GM12865 (cell line): Measurements from ENCODE around the gene COPE.
"Not testable (repeated sequence)": the region's sequence is repeated elsewhere in the genome, so short reads cannot be mapped to it uniquely, and the experiment has no call there.

Source experiments
- DNase-seq: peaks from one replicate; pipeline ENCODE4 v3.0.0; 2010; ENCODE audit warnings: low read depth
- H3K4me3 ChIP-seq: 2 replicates; pipeline ENCODE4 v1.5.1; 2011; ENCODE audit warnings: mild to moderate bottlenecking, low read depth, low read length, control low read depth
- TF ChIP-seq, protein P1 (sequence below): IDR thresholded peaks from 2 replicates; pipeline ENCODE4 v1.5.1; 2011; ENCODE audit warnings: low read length, control low read depth, low read depth, inconsistent platforms; ENCODE audit not compliant: insufficient read depth; ENCODE audit errors: missing control alignments

The COPE gene

DNA sequence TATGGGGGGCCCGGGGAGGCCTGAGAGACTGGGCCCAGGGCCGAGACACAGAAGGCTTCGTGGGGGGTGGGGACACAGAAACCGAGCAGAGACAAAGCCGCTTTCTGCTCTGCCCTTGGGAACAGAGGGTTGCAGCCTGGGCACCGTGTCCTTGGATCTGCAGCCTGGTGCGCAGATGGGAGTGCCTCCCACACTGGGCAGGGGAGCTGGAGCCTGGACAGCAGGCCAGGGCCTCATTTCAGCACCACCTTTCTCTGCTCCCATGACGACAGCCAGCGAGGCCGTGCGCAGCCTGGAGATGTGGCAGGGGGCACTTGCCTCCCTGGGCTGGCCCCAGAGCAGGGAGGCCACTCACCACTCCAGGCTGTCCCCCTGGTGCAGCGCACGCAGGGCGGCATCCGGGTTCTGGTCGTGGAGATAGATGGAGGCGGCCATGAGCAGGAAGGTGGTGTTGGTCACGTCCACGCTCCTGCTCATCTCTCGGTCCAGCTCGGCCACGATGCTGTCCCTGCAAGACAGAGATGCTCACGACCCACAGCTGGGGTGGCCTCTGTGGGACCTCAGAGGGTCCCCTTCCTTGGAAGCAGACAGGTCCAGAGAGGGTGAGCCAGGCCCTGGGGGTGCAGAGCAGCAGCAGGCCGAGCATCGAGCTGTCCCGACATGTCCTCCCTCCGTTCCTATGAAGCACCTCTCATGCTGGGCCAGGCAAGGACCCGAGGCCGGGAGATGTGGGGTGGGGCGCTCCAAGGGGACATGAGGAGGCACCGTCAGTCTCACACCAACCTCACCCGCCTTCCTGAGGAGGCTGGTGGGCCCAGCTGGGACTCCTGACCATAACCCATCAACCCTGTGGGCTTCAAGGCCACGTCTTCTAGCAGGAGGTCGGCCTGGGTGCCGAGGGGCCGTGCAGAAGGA is 12.3 kb downstream of the COPE start:
- no peak for DNase-seq
- TF ChIP-seq, protein P1, sequence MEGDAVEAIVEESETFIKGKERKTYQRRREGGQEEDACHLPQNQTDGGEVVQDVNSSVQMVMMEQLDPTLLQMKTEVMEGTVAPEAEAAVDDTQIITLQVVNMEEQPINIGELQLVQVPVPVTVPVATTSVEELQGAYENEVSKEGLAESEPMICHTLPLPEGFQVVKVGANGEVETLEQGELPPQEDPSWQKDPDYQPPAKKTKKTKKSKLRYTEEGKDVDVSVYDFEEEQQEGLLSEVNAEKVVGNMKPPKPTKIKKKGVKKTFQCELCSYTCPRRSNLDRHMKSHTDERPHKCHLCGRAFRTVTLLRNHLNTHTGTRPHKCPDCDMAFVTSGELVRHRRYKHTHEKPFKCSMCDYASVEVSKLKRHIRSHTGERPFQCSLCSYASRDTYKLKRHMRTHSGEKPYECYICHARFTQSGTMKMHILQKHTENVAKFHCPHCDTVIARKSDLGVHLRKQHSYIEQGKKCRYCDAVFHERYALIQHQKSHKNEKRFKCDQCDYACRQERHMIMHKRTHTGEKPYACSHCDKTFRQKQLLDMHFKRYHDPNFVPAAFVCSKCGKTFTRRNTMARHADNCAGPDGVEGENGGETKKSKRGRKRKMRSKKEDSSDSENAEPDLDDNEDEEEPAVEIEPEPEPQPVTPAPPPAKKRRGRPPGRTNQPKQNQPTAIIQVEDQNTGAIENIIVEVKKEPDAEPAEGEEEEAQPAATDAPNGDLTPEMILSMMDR: no peak
- no peak overlapping the region for H3K4me3 ChIP-seq

DNA sequence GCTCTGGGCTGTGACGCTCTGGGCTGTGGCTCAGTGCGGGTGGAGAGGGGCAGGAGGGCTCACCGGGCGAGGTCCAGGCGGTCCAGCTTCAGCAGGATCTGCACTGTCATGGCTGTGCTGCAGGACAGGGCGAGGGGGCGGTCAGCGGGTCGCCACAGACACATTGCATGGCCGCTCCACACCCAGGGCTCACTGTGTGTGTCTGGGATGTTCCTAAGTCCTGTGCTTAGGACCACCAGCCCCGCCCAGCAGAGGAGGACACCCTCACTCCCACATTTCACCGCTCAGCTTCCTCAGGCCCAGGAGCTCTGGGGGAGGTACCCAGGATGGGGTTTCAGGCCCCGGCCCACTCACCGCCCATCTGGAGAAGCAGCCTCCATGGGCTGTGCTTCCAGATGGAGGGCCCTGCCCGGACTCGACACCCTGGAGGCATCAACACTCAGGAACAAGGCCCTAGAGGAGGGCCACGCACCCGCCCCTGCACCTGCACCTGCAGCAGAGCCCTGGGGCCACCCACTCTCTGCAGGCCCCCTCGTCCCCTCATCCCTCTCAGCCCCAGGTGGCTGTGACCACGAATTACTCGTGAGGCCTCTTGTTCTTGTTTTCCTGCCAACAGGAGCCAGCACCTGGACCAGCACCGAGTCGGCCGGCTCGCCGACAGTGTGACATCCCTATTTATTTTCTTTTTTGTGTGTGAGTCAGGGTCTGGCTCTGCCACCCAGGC is 13.5 kb downstream of the COPE start:
- TF ChIP-seq, protein P1: no peak
- no peak overlapping the region for H3K4me3 ChIP-seq
- DNase-seq: no peak

DNA sequence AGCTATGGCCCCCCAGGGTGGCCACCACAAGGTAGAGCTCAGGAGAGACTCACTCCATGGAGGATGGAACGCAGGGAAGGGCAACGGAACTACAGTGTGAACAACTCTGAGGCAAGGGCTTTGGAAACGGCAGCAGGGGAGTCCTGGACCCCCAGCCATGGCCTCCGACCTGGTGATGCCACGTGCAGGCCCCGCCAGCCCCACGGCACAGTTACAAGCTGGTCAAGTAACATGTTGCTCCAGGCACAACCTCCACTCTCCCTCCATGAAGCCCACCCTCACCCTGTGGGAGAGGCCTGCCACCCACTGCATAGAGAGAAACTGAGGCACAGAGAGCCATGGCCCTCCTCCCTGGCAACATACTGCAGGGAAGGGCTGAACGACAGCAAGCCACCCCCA is 14.1 kb downstream of the COPE start:
- no peak overlapping the region for H3K4me3 ChIP-seq
- TF ChIP-seq, protein P1: no peak
- no peak for DNase-seq

DNA sequence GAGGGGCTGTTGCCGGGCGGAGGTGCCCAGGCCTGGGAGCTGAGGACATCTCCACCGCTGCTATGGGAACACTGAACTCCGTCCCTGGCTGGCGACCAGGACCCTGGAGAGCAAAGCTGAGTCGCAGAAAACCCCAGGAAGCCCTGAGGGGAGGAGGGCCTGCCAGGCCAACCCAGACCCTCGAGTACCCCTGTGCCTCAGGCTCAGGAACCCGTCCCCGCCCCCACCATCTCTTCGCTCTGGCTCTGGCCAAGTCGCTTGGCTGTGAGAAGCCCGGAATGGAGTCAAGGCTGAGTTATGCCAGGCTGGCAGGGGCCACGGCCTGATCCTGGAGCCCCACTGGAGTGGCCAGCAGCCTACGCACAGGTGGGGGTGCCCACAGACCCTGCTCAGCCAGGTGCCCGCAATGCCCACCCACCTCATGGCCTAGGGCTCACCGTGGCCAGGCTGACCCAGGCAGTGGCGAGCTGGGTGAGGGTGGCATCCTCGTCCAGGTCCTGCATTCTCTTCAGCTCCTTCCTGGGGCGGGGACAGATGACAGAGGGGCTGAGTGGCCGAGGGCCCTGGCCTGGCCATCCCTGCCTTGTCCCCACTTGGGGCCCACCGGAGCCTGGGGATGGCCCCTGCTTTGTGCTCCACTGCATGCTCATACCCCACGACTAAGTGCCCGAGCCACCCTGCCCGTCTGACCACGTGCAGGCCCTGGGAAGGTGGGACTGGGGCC is 14.7 kb downstream of the COPE start:
- TF ChIP-seq, protein P1: no peak
- no peak for DNase-seq

DNA sequence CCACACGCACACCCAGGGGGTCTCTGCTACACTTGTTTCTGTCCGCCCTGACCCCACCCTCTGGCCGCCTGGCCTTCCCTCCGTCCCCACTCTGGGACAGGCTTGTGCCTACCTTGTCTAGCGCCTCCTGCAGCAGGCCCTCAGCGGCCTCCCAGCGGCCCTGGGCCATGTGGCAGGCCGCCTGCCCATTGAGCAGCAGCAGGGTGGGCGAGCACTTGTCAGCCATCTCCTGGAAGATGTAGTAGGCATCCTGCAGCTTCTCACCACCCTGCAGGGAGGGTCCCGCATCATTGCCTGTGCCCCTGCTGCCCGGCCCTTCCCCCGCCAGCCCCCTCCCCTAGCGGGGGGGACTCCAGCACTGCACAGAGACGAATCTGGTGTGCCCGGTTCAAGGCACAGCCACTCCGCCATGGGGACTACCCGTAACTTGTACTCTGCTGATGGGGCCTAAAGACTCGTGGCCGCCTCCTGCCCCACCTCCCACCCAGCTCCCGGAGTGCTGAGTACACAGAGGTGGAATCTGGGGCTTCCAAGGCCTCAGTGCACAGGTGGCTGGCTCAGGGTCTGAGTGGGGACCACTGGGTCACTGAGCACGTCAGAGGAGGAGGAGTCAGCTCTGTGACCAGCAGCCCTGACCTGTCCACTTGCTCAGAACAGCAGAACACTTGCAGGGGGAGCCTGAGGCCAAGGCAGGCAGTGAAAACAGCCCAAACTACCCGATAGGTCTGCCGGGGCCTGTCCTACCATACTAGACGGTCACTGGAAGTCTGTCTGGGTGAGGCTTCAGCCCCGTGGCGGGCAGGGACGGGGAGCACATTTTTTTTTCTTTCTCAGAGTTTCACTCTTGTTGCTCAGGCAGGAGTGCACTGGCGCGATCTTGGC is 15.8 kb downstream of the COPE start:
- TF ChIP-seq, protein P1: no peak
- no peak for DNase-seq
- no peak overlapping the region for H3K4me3 ChIP-seq

More for the DNA sequence above, 14.7 kb downstream of the COPE start:
- no peak overlapping the region for H3K4me3 ChIP-seq

DNA sequence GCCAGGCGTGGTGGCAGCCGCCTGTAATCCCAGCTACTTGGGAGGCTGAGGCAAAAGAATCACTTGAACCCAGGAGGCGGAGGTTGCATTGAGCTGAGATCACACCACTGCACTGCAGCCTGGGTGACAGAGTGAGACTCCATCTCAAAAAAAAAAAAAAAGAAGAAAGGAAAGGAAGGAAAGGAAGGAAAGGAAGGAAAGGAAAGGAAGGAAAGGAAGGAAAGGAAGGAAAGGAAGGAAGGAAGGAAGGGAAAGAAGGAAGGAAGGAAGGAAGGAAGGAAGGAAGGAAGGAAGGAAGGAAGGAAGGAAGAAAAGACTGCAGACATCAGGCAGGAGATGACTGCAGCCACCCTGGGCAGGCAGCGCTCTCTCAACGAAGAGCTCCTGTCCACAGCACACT is 16.7 kb downstream of the COPE start:
- not testable (repeated sequence) for H3K4me3 ChIP-seq, DNase-seq

DNA sequence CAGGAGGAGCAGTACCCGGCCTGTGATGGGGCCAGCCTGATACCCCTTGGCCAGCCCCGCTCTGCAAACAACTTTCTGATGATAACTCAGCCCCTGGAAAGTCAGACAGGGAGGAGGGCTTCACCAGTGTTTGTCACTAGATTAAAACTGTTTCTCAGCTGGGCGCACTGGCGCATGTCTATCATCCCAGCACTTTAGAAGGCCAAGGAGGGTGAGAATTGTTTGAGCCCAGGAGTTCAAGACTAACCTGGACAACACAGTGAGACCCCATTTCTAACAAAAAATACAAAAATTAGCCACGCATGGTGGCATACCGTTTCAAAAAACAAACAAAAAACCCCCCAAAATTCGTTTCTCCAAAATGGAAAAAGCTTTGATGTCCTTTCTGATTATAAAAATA is 17.7 kb downstream of the COPE start:
- no peak overlapping the region for H3K4me3 ChIP-seq
- no peak for DNase-seq
- TF ChIP-seq, protein P1: no peak
